Left renal cortex interstitium (tissue), 4 donors: ENCODE measurements around the gene APLF. TPM values are rescaled to one million over a fixed set of nuclear protein-coding genes. Genes with fewer than 3 reads are reported as not detected.

Source experiments
- DNase-seq, 4 donors: peaks; one replicate each; pipeline ENCODE4 v3.0.0-alpha.2; 2013; ENCODE audit warnings: low read depth in 4 of 4, low spot score in 2 of 4, missing footprints in 1 of 4
- polyA plus RNA-seq, 4 donors: library from polyadenylated mRNA; unstranded; fragments of 120-200 nt; gene quantifications; one replicate each; pipeline ENCODE4 v1.2.1, GENCODE V29; 2013; ENCODE audit not compliant: insufficient read length in 4 of 4

APLF gene, protein sequence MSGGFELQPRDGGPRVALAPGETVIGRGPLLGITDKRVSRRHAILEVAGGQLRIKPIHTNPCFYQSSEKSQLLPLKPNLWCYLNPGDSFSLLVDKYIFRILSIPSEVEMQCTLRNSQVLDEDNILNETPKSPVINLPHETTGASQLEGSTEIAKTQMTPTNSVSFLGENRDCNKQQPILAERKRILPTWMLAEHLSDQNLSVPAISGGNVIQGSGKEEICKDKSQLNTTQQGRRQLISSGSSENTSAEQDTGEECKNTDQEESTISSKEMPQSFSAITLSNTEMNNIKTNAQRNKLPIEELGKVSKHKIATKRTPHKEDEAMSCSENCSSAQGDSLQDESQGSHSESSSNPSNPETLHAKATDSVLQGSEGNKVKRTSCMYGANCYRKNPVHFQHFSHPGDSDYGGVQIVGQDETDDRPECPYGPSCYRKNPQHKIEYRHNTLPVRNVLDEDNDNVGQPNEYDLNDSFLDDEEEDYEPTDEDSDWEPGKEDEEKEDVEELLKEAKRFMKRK
- polyA plus RNA-seq = 1 to 10 TPM; 3.3 to 4.1 (median 3.7) TPM

DNA sequence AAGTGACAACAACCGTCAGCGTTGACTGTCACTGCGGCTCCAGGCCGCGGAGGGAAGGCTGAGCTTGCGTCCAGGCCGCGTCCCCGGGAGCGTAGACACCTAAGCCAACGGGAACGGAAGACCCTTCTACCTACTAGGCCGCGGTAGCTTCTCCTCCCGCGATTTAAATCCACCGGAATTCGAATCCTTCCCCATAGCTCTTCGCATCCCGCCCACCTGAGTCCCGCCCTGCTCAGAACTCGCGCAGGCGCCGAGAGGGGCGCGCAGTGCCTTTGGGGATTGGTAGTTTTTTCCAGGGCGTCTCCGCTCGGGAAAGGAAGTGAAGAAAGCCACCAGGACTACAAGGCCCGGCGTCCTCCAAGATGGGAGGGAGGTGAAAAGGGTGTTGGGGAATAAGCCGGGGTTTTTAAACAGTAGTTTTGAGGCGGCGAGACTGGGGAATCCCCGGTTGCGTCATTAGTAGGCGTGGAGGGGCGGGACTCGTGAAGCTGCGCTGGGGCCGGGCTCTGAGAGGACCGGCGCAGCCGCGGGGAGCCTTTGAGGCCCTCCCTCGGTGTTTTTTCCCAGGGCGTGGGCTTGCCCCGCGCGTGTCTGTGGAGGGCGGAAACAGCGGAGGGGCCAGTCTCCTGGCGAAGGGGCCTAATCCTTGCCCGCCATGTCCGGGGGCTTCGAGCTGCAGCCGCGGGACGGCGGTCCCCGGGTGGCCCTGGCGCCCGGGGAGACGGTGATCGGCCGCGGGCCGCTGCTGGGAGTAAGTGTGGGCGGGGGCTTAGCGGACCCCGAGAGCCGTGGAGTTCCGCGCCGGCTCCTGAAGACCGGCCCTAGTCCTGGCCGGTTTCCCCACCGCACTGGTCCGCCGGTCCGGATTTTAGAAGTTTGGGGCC is at the start of gene APLF, which contains the start of gene FBXO48:
Gene APLF (plus strand): TSS at position 509 of the 884 bp plus-strand sequence. CDS start 147 bp downstream, at position 656.
Gene FBXO48 (minus strand): TSS at position 218 of the 884 bp plus-strand sequence. CDS start 2,149 bp downstream, outside the sequence.
- peak; percentile 93 to 99 (median 98) for DNase-seq

DNA sequence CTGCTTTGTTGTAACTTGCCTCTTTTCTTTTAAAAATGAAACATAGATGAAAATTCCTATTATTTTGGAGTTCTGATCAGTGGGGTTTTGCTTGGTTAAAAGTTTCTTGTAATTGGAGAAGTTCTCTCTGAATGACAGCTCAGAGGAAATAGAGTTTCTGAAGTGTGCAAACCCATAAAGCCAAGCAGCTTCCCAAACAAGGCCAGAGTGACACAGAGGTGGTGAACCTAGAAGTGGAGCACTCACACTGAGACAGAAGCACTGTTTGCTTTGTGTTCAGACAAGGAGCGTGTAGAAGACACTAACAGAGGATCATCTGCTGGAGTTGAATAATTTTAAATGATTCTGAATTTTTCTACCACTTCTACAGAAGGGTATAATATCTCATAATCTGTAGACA is 49.5 kb upstream of the APLF start:
- no peak for DNase-seq

DNA sequence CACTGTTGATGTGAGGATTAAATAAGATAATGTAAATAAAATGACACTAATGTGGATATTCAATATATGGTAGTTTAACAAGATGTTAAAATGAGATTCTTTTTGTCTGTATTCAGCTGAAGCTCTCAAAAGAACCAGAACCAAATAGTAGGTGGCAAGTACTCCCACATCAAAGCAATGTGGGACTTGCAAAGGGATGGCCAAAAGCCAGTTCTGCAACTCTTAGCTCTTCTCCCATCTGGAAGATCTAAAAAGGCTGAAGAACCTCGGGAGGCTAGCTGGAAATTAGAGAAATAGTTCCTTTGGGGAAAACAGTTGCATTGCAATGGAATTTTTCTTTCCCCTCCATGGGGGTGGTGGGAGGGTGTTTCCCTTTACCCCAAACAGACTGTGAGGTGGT is 49.0 kb upstream of the APLF start:
- no peak for DNase-seq

DNA sequence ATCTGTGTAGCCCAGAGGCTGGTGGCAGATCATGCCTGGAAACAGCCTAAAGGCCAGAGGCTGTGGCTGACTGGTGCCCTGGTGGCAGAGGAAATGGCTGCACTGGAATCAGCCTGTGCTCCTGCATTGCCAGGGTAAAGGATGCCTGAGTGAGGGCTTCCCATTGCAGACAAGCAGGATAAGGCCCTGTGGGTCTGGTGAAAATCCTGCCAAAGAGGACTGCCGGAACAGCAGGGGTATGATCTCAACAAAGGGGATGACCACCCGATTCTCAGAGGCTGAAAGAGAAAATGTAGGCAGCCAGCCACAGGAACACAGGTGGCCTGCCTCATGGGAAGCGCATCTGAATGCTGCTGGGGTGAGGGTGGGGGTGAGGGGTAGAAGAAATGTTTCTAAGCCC is 48.5 kb upstream of the APLF start:
- no peak for DNase-seq

DNA sequence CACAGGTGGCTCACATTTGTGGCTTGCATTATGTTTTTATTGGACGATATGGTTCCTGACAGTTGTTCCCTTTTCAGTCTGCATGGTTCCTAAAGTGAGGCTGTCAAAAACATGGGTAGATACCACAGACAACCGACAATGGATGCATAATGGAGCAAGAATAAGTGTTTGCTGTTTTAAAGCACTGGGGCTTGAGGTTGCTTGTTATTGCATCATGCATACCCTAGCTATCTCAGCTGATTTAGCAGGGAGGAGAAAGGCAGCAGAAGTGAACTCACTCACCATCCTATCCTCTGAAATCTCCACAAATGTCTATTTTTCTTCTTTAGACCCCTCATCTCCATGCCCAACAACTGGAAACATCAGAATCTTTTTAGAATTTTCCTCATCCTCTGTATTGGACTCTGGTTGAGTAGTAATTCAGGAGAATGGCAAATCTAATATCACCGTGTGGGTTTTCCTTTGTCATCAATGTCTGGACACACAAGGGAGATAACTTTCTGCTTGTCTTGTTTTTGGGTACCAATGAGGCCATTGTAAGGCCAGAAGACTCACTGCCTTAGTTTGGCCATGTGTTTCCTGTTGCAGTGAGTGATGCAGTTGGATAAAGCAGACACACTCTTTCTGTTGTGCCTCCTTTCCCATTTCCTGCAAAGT is 47.0 kb upstream of the APLF start:
- no peak for DNase-seq

DNA sequence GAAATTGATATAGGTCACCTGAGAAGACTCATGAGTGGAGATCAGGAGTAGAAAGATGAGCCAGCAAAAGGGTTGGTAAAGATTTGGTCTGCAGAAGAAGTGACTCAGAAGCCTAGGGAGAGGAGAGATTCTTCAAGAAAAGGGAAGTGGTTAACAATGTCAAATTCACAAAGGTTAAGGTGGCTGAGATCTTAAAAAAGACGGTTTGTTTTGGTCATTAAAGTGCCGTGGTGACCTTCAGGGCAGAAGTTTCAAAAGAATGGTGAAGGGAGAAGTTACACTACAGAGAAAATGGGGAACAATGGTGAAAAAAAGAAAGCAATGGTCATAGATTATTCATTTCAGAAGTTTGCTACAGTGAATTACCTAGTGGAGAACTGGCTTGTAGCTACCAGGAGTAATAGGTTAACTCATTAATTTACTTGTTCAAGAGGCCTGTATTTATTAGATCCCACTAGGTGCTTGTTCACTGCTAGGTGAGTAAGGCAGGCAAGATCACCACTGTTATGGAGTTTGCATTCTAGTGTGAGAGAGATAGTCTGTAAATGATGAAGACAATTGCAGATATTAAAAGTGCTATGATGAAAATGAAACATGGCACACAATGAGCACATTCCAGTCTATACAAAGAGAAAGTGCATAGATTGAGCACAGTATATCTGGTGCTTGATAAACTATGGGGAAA is 43.3 kb upstream of the APLF start:
- no peak for DNase-seq

DNA sequence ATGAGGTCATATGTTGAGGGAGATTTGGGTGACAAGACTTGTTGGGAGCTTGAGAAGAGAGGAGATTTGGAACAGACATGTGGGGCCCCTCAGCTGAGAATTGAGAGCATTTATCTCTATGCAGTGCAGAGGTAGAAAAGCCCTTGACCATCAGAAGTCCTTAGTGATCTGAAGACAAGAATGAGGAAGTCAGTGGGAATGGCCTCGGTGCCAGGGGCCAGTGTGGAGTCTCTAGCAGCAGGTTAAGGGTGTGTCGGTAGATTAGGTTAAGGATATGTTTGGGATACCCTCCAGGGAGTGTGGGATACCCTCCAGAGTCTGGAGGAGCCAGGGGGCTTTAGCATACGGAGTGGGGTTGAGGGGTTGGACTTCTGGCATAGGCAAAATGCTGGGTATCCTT is 41.9 kb upstream of the APLF start:
- no peak for DNase-seq

DNA sequence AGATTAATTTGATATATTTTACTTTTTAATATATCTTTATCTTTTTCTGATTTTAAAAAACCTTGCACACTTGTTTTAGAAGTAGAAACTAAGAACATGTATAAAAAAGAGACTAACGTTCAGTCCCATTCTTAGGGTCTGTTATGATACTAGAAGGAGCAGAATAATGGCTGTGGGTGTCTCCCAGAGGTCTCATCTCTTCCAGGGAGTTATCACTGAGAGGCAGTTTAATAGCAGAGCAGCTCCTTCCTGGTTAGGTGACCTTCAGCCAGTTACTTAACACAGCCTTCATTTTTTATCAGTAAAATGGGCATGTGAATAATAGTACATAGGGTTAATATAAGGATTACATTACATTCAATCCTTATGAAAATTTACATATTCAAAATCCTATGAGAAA is 40.9 kb upstream of the APLF start:
- no peak for DNase-seq

DNA sequence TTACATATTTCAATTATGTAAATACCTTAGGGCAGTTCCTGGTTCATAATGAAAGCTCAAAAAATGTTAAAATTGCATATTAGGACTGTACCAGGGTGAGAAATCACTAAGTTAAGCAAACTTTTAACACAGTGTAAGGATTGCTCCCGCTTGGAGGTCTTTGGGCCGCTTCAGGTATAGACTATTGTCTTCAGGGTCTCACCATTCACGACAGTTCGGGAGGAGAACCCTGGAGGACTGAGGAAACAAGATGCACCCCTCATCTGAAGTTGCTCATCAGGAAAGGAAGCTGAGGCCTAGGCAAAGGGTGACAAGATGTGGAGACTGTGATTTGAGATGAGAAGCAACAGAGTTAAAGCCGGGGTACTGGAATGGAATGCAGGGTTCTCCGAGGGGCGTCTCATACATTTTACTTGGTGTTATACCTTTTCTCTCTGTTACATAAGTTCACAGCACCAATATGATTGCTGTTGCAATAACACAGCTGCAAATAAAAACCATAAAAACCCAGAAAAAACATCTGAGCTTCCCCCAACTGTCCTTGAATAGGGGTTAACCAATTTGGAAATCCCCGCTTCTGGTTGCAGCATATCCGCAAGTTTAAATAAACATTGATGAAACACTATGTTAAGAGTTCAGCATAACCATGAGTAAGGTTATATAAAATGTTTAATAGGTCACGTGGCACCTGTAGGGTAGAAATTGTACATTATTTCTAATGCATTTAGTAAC is 40.4 kb upstream of the APLF start:
- DNase-seq = no peak

DNA sequence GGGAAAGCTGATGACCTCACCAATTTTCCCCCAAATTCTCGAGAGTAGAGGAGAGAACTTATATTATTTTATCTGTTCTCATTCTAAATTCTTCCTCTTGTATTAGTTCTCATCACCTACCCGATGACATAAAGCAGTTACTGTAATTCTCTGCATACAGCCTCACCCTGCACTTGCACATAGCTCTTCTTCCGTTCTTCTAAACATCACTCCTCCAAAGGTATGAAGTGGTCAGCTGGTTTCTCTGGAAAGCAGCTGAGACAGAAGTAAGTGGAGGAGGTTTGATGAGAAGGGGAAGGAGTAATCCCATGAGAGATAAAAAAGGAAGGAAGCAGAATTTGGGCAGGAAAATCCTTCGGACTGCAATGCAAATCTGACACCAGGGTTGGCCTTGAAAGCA is 39.3 kb upstream of the APLF start:
- no peak for DNase-seq

DNA sequence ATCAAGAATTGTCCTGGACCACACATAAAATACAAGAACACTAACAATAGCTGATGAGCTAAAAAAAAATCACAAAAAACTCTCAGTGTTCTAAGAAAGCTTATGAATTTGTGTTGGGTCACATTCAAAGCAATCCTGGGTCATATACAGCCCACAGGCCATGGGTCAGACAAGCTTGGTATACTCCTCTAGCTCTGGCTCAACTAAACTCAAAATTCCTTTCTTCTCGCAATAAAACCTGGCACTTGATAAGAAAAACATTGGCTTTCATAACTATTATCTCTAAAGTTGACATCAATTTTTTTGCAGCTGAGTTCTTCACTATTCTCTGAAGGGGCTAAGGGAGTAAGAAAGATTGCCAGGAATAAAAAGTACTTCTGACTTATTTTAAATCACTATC is 38.6 kb upstream of the APLF start:
- no peak for DNase-seq

DNA sequence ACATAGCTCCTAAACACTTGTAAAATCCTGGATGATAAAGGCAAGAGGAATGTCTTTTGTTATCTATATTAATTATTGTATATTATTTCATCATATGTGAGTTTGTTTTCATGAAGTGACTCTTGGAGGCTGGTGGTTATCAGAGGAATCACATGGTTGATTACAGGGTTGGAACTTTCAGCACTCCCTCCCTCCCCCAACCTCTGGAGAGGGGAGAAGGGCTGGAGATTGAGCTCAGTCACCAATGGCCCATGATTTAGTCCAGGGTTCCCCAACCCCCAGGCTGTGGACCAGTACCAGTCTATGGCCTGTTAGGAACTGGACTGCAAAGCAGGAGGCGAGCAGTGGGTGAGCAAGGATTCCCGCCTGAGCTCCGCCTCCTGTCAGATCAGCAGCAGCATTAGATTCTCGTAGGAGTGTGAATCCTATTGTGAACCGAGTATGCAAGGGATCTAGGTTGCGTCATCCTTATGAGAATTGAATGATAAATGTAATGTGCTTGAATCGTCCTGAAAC is 38.0 kb upstream of the APLF start:
- no peak for DNase-seq

DNA sequence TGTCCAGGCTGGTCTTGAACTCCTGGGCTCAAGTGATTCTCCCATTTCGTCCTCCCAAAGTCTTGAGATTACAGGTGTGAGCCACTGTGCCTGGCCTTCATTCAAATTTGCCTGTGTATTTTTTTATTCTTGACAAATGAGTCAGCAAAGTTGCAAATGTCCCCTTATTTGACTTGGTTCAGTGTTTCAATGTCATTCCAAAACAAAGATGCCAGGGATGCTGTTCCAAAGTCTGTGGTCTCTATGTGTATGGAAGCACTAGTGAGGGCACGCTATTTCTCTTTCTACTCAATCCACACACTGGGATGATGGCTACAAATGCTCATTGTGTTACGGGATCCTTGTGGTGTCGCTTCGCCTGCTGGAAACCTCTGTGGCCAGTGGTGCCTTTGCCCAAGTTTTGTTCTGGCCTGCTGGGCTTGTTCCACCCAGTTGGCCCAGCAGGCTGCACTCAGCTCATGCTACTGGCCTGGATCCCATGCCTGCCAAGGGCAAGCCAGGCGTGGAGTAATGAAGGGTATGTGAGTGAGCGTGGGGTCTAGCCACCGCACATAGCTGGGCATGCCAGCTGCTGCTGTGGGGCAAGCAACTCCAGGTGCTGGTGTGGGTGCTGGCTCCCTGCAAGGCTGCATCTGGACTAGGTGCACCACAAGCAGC is 35.9 kb upstream of the APLF start:
- DNase-seq = no peak

DNA sequence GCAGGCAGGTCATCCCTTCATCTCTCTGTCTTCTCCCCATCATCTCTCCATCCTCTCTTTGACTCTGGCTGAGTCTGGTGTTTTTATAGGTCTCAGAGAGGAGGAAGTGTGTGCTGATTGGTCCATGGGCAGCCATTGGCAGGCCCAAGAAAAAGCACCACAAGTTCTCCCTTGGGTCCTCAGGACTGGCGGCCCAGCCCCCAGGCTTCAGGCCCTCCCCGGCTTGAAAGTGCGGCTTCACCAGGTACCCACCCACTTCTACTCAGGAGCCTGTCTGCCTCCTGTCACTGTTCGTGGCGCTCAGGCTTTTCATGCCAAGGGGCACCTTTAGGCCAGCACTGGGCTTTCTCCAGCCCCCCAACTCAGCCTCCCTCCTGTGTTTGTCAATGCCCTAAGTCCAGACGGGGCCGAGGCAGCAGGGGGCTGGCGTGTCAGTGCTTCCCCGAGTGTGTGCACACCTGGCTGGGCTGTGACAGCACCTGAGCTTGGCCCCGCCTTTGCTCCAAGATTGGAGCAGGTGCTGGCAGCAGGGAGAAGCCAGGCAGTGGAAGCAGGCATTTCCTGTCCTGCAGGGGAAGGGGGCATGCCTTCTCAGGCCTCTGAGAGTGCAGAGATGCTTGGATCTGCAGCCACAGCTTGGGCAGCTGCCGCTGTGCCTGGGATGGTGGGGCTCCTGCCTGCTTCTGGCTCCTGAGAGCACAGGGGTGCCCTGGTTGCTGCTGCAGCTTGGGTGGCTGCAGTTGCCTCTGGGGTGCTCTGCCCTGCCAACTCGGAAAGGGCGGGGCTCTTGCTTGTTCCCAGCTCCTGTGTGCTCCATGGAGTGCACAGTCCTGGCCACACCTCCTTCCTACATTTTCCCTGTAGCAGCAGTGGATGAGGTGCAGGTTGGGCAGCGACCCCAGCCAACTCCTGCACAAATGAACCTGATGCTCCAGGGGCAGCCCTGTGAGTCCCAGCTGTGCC is 34.4 kb upstream of the APLF start:
- DNase-seq = no peak

DNA sequence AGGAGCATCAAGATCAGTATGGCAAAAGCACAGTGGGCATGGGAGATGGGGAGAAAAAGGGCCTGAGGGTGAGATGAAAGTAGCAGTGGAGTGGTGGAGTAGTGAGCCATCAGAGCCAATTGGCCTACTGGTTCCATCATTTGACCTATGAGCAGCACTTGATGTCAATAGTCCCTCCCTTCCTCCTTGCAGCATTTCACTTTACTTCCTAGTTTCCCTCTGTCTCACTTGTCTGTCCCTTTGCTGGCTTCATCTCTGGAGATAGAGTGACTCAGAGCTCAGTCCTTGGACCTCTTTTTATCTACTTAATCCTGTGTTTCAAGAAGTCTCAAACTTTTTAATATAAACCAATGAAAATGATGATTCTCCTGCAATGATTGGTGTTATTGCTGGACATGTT is 32.4 kb upstream of the APLF start:
- no peak for DNase-seq

DNA sequence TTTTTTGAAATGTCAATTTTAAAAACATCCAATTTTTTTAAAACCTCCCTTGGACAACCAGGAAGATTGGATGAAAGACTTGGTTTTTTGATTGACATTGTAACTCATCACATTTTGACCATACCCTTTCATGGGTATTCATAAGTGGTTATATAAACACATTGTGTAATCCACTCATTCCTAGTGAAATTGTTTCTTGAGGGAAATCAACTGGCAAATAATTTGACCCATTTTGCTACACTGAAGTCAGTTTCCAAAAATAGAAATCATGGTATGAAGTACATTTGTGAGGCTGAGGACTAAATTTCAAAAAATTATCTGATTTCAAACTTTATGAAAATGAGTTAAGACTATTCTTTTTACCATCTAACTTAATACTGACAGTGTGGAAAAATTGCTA is 31.8 kb upstream of the APLF start:
- no peak for DNase-seq

DNA sequence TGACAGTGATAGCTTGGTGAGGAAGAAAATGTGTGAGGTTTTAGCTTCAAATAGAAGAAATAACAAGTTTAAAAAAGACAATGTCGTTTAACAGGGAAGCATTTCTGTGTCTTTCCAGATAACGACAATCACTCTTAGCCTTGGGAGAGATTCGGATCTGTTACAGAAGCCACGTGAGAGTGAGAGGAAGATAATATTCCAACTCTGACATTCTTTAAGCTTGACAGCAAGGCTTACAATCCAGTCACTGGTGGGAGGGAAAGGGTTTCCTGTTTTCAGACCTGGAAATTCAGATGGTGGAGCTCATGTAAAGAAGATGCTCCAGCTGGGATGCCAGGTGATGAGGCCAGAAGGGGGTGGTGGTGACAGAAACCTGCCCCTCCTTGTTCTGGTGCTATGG is 31.1 kb upstream of the APLF start:
- DNase-seq = no peak
